Activated CD4-positive, CD25-positive, alpha-beta regulatory T cell treated with anti-CD3 and anti-CD28 coated beads, Interleukin-2, amount 50 U/mL, for 72 hours (primary cell): ENCODE measurements around the gene C9orf85.

ENCODE experiments used
- DNase-seq: peaks from one replicate; pipeline ENCODE4 v3.0.0; 2021

C9orf85 gene

GRCh38 chr9:72013292-72013760, 101.9 kb downstream of the C9orf85 start:
- no peak for DNase-seq

GRCh38 chr9:72022841-72023240, 111.4 kb downstream of the C9orf85 start:
- DNase-seq, result no peak
